Forelimb muscle (tissue), 1 donor: Measurements from ENCODE around the gene NIT1. TPM values are rescaled to one million over a fixed set of nuclear protein-coding genes. Genes with fewer than 3 reads are reported as not detected.

ENCODE experiments used
- DNase-seq: peaks from one replicate; pipeline ENCODE4 v3.0.0-alpha.2; 2013; ENCODE audit warnings: low read depth
- polyA plus RNA-seq: library from polyadenylated mRNA; unstranded; fragments of 120-200 nt; gene quantifications from one replicate; pipeline ENCODE4 v1.2.1, GENCODE V29; 2013; ENCODE audit not compliant: insufficient read length

Gene NIT1
- polyA plus RNA-seq, 1 donor: 32.7 TPM

DNA sequence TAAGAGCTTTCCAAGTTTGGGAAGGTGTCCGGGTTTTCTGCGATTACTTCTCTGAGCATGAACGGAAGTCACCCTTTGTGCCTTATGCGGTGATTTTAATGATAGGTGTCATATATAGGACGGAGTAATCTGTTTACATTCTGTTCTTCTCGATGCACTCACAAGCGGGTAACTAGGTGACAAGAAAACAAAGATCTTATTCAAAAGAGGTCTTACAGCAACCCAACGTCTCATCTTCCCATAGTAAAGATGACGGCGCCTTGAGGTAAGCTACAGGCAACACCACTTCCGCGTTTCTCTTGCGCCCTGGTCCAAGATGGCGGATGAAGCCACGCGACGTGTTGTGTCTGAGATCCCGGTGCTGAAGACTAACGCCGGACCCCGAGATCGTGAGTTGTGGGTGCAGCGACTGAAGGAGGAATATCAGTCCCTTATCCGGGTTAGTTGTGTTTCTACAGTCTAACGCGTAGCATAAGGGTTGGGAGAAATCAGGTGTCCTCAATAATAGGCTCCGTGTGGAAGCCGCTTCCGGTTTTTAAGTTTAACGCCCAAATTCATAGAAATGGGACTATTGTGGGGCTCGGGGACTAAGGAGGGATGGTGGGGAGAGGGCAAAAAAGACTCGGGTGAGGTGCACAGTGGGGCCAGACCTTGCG is 35.9 kb downstream of the NIT1 start, which contains the start of gene UFC1:
Gene UFC1 (plus strand): TSS at position 297 of the 656 bp plus-strand sequence. CDS start 20 bp downstream, at position 317.
- peak; percentile 85 for DNase-seq

DNA sequence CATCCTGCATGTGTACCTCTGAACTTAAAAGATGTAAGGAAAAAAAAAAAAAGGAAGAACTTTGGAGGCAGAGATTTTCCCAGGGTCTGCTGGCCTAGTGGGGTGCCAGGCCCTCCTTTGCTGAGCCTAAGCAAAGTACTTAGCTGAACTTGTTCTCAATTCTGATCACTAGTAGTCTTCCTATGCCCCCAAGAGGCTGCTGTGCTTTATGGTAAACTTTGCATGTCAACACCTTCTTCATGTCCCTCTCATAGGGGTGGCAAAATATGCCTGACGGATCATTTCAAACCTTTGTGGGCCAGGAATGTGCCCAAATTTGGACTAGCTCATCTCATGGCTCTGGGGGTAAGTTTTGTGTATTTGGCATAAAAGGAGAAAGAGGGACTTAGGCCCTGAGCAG is 40.0 kb downstream of the NIT1 start:
- no peak for DNase-seq

- no peak for DNase-seq
Measured at GRCh38 chr1:161158316-161159010, 40.6 kb downstream of the NIT1 start.

- peak; percentile 77 for DNase-seq
Measured at GRCh38 chr1:161159087-161159912, 41.4 kb downstream of the NIT1 start, which contains the start of gene USP21. TSS of gene USP21 (plus strand) at chr1:161159500. CDS start at chr1:161160641, 1,141 bp downstream.

DNA sequence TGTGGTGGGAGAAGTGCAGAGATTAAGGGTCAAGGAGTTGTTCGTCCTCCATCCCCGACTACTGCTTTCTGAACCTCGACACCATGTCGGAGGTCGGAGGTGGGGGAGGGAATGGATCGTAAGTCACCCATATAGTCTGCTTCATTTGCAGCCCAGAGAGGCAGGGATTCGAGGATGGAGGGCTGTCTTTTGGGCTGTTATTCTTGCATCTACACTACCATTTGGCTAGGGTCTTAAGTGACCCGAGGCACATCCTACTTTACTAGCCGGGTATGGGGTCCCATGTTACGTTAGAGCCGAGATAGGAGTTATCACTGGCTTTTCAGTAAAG is 42.0 kb downstream of the NIT1 start:
- no peak for DNase-seq

DNA sequence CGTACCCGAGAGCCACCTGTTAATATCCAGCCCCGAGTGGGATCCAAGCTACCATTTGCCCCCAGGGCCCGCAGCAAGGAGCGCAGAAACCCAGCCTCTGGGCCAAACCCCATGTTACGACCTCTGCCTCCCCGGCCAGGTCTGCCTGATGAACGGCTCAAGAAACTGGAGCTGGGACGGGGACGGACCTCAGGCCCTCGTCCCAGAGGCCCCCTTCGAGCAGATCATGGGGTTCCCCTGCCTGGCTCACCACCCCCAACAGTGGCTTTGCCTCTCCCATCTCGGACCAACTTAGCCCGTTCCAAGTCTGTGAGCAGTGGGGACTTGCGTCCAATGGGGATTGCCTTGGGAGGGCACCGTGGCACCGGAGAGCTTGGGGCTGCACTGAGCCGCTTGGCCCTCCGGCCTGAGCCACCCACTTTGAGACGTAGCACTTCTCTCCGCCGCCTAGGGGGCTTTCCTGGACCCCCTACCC is 42.8 kb downstream of the NIT1 start:
- DNase-seq: no peak

- DNase-seq: no peak
Measured at GRCh38 chr1:161161652-161162051, 43.7 kb downstream of the NIT1 start.

GRCh38 chr1:161162052-161162451 is 44.1 kb downstream of the NIT1 start:
- DNase-seq: no peak

DNA sequence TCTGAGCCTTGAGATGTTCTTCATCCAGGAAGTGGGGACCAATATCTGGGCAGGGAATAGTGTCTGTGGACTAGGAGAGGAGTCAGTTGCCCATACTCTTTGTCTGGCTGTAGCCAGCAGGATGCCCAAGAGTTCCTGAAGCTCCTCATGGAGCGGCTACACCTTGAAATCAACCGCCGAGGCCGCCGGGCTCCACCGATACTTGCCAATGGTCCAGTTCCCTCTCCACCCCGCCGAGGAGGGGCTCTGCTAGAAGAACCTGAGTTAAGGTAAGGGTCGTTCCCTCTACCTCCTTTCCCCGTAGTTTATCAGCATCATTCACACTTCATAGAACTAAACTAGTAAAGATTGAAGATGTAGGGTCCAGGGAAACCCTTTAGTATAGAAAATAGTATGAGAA is 44.9 kb downstream of the NIT1 start:
- DNase-seq: no peak

- no peak for DNase-seq
Measured at GRCh38 chr1:161163793-161164192, 45.9 kb downstream of the NIT1 start.

- DNase-seq: no peak
Measured at GRCh38 chr1:161164901-161165610, 47.2 kb downstream of the NIT1 start.

DNA sequence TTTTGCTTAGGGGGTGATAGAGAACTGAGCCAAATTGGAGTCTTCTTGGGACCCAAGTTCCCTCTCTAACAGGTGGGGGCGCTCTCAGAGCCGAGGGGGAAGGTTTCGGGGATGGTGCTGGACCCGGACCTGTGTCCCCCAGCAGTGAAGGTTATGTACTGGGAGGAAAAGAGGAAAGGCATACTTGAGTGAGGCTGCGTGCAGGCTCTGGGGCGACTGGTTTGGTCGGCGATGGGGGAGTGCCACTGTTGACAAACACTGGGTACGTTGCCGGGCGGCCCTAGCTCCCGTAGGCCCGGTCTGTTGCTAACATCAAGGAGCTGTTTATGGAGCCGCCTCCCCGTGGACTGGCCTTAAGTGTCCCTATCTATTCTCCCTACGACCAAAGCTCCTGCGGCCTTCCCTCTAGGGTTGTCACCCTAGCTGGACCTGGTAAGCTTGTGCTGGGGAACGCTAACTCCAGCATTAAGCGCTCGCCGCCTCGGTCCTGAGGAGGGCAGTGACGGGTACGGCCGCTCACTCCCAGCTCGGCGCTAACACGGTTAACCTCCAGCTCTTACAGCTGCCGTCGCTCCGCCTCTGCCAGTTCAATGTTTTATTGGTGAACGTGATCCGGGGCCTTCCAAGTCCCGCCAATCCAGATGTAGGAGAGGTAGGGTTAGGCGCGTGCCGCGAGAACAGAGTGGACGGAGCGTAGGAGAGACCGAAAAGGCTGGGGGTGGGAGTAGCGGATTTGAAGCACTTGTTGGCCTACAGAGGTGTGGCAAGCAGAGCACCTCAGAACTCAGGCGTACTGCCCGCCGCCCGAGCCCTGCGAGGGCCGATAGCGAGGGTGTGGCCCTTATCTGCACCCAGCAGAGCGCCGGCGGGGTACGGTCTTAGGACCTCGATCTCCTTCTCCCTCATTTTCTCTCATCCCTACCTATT is 48.1 kb downstream of the NIT1 start, which contains the start of gene PPOX:
Gene PPOX (plus strand): TSS at position 685 of the 927 bp plus-strand sequence. CDS start 422 bp downstream, outside the sequence.
- peak; percentile 96 for DNase-seq

DNA sequence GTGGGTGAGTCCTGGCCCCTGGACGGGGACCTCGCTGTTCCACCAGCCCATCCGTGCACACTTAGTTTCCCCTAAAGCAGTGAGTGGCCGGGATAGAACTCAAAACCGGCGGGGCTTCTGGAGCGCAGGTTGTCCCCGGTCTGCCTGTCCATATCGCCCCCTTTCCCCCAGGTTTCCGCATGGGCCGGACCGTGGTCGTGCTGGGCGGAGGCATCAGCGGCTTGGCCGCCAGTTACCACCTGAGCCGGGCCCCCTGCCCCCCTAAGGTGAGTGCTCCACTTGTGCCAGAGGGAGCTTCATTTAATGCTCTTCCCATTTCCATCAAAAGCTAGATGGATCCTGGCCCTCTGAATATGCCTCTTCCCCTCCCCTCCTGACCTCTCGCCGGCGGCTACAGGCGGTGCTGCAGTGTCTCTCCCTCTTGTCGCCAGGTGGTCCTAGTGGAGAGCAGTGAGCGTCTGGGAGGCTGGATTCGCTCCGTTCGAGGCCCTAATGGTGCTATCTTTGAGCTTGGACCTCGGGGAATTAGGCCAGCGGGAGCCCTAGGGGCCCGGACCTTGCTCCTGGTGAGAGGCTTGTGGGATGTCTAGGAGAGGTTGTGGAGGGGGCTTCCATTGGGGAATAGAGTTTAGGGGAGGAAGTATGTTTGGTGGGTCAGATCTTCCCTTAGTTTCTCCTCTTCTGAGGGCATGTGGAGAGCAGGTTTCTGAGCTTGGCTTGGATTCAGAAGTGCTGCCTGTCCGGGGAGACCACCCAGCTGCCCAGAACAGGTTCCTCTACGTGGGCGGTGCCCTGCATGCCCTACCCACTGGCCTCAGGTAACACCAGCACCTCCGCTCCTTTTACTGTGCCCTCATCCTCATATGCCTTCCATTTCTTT is 49.0 kb downstream of the NIT1 start:
- no peak for DNase-seq

GRCh38 chr1:161168906-161169305 is 51.0 kb downstream of the NIT1 start:
- no peak for DNase-seq

Other genes starting within 250 kb of the NIT1 start
- gene ITLN1, start 232.9 kb upstream of the NIT1 start, polyA plus RNA-seq: not detected
- gene ITLN2, start 163.3 kb upstream of the NIT1 start, polyA plus RNA-seq: not detected
- gene F11R, start 97.0 kb upstream of the NIT1 start, polyA plus RNA-seq: 11.4 TPM
- gene TSTD1, start 79.1 kb upstream of the NIT1 start, polyA plus RNA-seq: 23.6 TPM
- gene USF1, start 72.1 kb upstream of the NIT1 start, polyA plus RNA-seq: 33.5 TPM
- 2.4 TPM for gene ARHGAP30, start 48.2 kb upstream of the NIT1 start, polyA plus RNA-seq
- gene NECTIN4, start 28.5 kb upstream of the NIT1 start, polyA plus RNA-seq: 0.09 TPM
- gene KLHDC9, start 19.7 kb upstream of the NIT1 start, polyA plus RNA-seq: 0.57 TPM
- 68.4 TPM for gene PFDN2, start 68 bp upstream of the NIT1 start, polyA plus RNA-seq
- gene DEDD, start 14.6 kb downstream of the NIT1 start, polyA plus RNA-seq: 47.1 TPM
- 98.9 TPM for gene UFC1, start 35.9 kb downstream of the NIT1 start, polyA plus RNA-seq
- 26.6 TPM for gene USP21, start 41.4 kb downstream of the NIT1 start, polyA plus RNA-seq
- 18.2 TPM for gene PPOX, start 48.3 kb downstream of the NIT1 start, polyA plus RNA-seq
- 22.2 TPM for gene B4GALT3, start 59.4 kb downstream of the NIT1 start, polyA plus RNA-seq
- gene ADAMTS4, start 80.9 kb downstream of the NIT1 start, polyA plus RNA-seq: 11.8 TPM
- 142 TPM for gene NDUFS2, start 84.3 kb downstream of the NIT1 start, polyA plus RNA-seq
- 13.2 TPM for gene FCER1G, start 97.2 kb downstream of the NIT1 start, polyA plus RNA-seq
- not detected for gene APOA2, start 105.5 kb downstream of the NIT1 start, polyA plus RNA-seq
- gene TOMM40L, start 108.0 kb downstream of the NIT1 start, polyA plus RNA-seq: 9.8 TPM
- 0.83 TPM for gene NR1I3, start 120.1 kb downstream of the NIT1 start, polyA plus RNA-seq
- gene PCP4L1, start 140.6 kb downstream of the NIT1 start, polyA plus RNA-seq: 0.38 TPM
- 12.5 TPM for gene MPZ, start 191.9 kb downstream of the NIT1 start, polyA plus RNA-seq
- gene SDHC, start 196.3 kb downstream of the NIT1 start, polyA plus RNA-seq: 117 TPM
- gene CFAP126, start 249.8 kb downstream of the NIT1 start, polyA plus RNA-seq: 1.8 TPM